ENCODE data around the gene TKFC.

GRCh38 chr11:61333550-61334433, 764 bp downstream of the TKFC start:
- TF ChIP-seq CTCF (IDR thresholded peaks at IDR 0.05; ENCODE audit: low read depth, low read length) (no peak), EZH2phosphoT487 (IDR thresholded peaks at IDR 0.05; ENCODE audit: low read depth) (no peak)
